HepG2 (cell line): ENCODE results near the gene ATP6V0E1. TPM values are rescaled to one million over a fixed set of nuclear protein-coding genes. Genes with fewer than 3 reads are reported as not detected.
A peak's percentile ranks its signal among the peaks of the same experiment; 100 is the strongest.

Experiments used
- CBX5 ChIP-seq: sonication (generic); formaldehyde crosslinking; IDR thresholded peaks from 2 replicates; pipeline ENCODE4 v1.4.0; 2020; ENCODE audit warnings: missing genetic modification reagents, borderline replicate concordance
- CC2D1A ChIP-seq: sonication (generic); formaldehyde crosslinking; IDR thresholded peaks from 2 replicates; pipeline ENCODE4 v1.8.1; 2023; ENCODE audit warnings: mild to moderate bottlenecking, missing genetic modification reagents
- CSRNP2 ChIP-seq: sonication (generic); formaldehyde crosslinking; conservative IDR thresholded peaks from 2 replicates; pipeline ENCODE4 v1.8.0; 2022; ENCODE audit warnings: low read depth, missing genetic modification reagents
- HMG20B ChIP-seq: conservative IDR thresholded peaks from 2 replicates; pipeline ENCODE4 v1.6.1; 2016; ENCODE audit warnings: missing genetic modification reagents, missing compliant biosample characterization
- HNF4A ChIP-seq: sonication (generic); formaldehyde crosslinking; IDR thresholded peaks from 2 replicates; pipeline ENCODE4 v1.4.0; 2020; ENCODE audit warnings: missing genetic modification reagents
- HNRNPLL ChIP-seq: fragments of 200-400 bp; formaldehyde crosslinking; IDR thresholded peaks from 2 replicates; pipeline ENCODE4 v1.6.1; 2017; ENCODE audit warnings: mild to moderate bottlenecking, low read depth, low read length; ENCODE audit not compliant: poor library complexity, severe bottlenecking
- KDM1A ChIP-seq: IDR thresholded peaks from 2 replicates; pipeline ENCODE4 v1.6.1; 2016; ENCODE audit warnings: missing compliant biosample characterization
- MED1 ChIP-seq: sonication (generic); formaldehyde crosslinking; IDR thresholded peaks from 2 replicates; pipeline ENCODE4 v1.4.0; 2020; ENCODE audit warnings: missing genetic modification reagents
- MEF2D ChIP-seq: sonication (generic); formaldehyde crosslinking; IDR thresholded peaks from 2 replicates; pipeline ENCODE4 v1.5.1; 2020; ENCODE audit warnings: mild to moderate bottlenecking, missing genetic modification reagents
- MIER3 ChIP-seq: IDR thresholded peaks from 2 replicates; pipeline ENCODE4 v1.6.1; 2016; ENCODE audit warnings: missing compliant biosample characterization, borderline replicate concordance
- MTERF4 ChIP-seq: sonication (generic); formaldehyde crosslinking; IDR thresholded peaks from 2 replicates; pipeline ENCODE4 v1.8.0; 2023; ENCODE audit warnings: mild to moderate bottlenecking, missing genetic modification reagents
- MTF2 ChIP-seq: sonication (generic); formaldehyde crosslinking; IDR thresholded peaks from 2 replicates; pipeline ENCODE4 v1.5.0; 2020; ENCODE audit warnings: missing genetic modification reagents, borderline replicate concordance
- NCOA5 ChIP-seq: sonication (generic); formaldehyde crosslinking; IDR thresholded peaks from 2 replicates; pipeline ENCODE4 v1.4.0; 2020; ENCODE audit warnings: missing genetic modification reagents
- NR2F6 ChIP-seq, 2 experiments: IDR thresholded peaks; 2 replicates each; pipeline ENCODE4 v1.6.1; 2016; ENCODE audit warnings: antibody characterized with exemption in 1 of 2, mild to moderate bottlenecking in 1 of 2
- SP5 ChIP-seq: IDR thresholded peaks from 2 replicates; pipeline ENCODE4 v1.6.1; 2016; ENCODE audit warnings: low read depth, borderline replicate concordance
- TFAP4 ChIP-seq: sonication (generic); IDR thresholded peaks from 2 replicates; pipeline ENCODE4 v1.6.1; 2016; ENCODE audit warnings: low read depth, borderline replicate concordance
- ZBTB46 ChIP-seq: sonication (generic); formaldehyde crosslinking; IDR thresholded peaks from 2 replicates; pipeline ENCODE4 v1.4.0; 2020; ENCODE audit warnings: mild to moderate bottlenecking, missing genetic modification reagents, borderline replicate concordance
- ZBTB7B ChIP-seq: sonication (generic); formaldehyde crosslinking; IDR thresholded peaks from 2 replicates; pipeline ENCODE4 v1.4.0; 2020; ENCODE audit warnings: missing genetic modification reagents
- ZFP36L2 ChIP-seq: sonication (generic); formaldehyde crosslinking; IDR thresholded peaks from 2 replicates; pipeline ENCODE4 v1.4.0; 2020; ENCODE audit warnings: missing genetic modification reagents
- ZNF143 ChIP-seq: sonication (generic); formaldehyde crosslinking; IDR thresholded peaks from 2 replicates; pipeline ENCODE4 v1.4.0; 2020; ENCODE audit warnings: missing genetic modification reagents
- ZNF230 ChIP-seq: sonication (generic); formaldehyde crosslinking; IDR thresholded peaks from 2 replicates; pipeline ENCODE4 v1.4.0; 2020; ENCODE audit warnings: mild to moderate bottlenecking, missing genetic modification reagents
- ZNF235 ChIP-seq: sonication (generic); formaldehyde crosslinking; IDR thresholded peaks from 2 replicates; pipeline ENCODE4 v1.8.1; 2023; ENCODE audit warnings: mild to moderate bottlenecking, missing genetic modification reagents, borderline replicate concordance
- ZNF253 ChIP-seq: sonication (generic); formaldehyde crosslinking; IDR thresholded peaks from 2 replicates; pipeline ENCODE4 v1.8.0; 2022; ENCODE audit warnings: mild to moderate bottlenecking, missing genetic modification reagents, borderline replicate concordance
- ZNF576 ChIP-seq: sonication (generic); formaldehyde crosslinking; IDR thresholded peaks from 2 replicates; pipeline ENCODE4 v1.4.0; 2020; ENCODE audit warnings: mild to moderate bottlenecking, missing genetic modification reagents
- ZNF850 ChIP-seq: sonication (generic); formaldehyde crosslinking; conservative IDR thresholded peaks from 2 replicates; pipeline ENCODE4 v1.9.0; 2021; ENCODE audit warnings: mild to moderate bottlenecking, missing genetic modification reagents
- ZSCAN25 ChIP-seq: sonication (generic); formaldehyde crosslinking; IDR thresholded peaks from 2 replicates; pipeline ENCODE4 v1.8.0; 2022; ENCODE audit warnings: mild to moderate bottlenecking, missing genetic modification reagents
- polyA plus RNA-seq, 8 experiments: library from polyadenylated mRNA; depleted of rRNA in 3 of 8; stranded (reverse) in 7 of 8; unstranded in 1 of 8; fragments of >200 nt; fragmentation: Illumina TruSeq in 4 of 8; extraction: Trizol in 4 of 8; gene quantifications; 2 replicates each; pipeline versions ENCODE4 v1.2.1 to v1.2.3, GENCODE V29; 2011 to 2016; ENCODE audit warnings: low read depth in 4 of 8, missing spikeins in 1 of 8, mixed read lengths in 1 of 8; ENCODE audit not compliant: insufficient read depth in 1 of 8
- total RNA-seq, 5 experiments: library from RNA; depleted of rRNA; stranded (reverse); fragments of >200 nt; fragmentation: Illumina TruSeq; extraction: Trizol; gene quantifications; 2 replicates each; pipeline ENCODE4 v1.2.3, GENCODE V29; 2016; ENCODE audit warnings: low read depth in 1 of 5

The ATP6V0E1 gene
- total and polyA plus RNA-seq, 2 of the 13 experiments (the other 11 are each of a cell fraction or from before 2014, with no cell fraction given): 143 to 215 TPM

GRCh38 chr5:173055983-173056782, 72.6 kb downstream of the ATP6V0E1 start, which contains the start of gene CREBRF (continued):
- peak; percentile 49 for TF ChIP-seq HNRNPLL
- TF ChIP-seq ZFP36L2 (CRISPR knock-in tag): no peak
- peak; percentile 53; the same call in 1 of the 2 replicates for TF ChIP-seq MED1 (CRISPR knock-in tag)
- TF ChIP-seq ZSCAN25 (CRISPR knock-in tag): no peak; the same call in 1 of the 2 replicates
- no peak for TF ChIP-seq ZNF235 (CRISPR knock-in tag)
- TF ChIP-seq MEF2D (CRISPR knock-in tag): 0 out of 2 replicates have a peak, but pooled peaks have one; percentile 48
- no peak for TF ChIP-seq HMG20B
- TF ChIP-seq NCOA5 (CRISPR knock-in tag): no peak
- TF ChIP-seq CC2D1A (CRISPR knock-in tag): no peak
- TF ChIP-seq NR2F6 (IDR thresholded peaks at IDR 0.05): no peak
- TF ChIP-seq NR2F6 (CRISPR knock-in tag; IDR thresholded peaks at IDR 0.05): no peak
- peak; percentile 74 for TF ChIP-seq SP5 (CRISPR knock-in tag)
- no peak for TF ChIP-seq CSRNP2
- TF ChIP-seq MTERF4: peak; percentile 41; the same call in 1 of the 2 replicates
- no peak for TF ChIP-seq ZNF143 (CRISPR knock-in tag)
- TF ChIP-seq TFAP4: peak; percentile 26; the same call in 1 of the 2 replicates
- TF ChIP-seq KDM1A (CRISPR knock-in tag): no peak
- TF ChIP-seq ZBTB7B: no peak
- TF ChIP-seq MTF2: no peak
- no peak for TF ChIP-seq MIER3
- TF ChIP-seq ZNF576: no peak
- no peak for TF ChIP-seq ZNF230 (CRISPR knock-in tag)
- peak; percentile 7; the same call in 1 of the 2 replicates for TF ChIP-seq HNF4A
- TF ChIP-seq ZBTB46: no peak
- TF ChIP-seq ZNF850: no peak
- TF ChIP-seq ZNF253 (CRISPR knock-in tag): no peak
- no peak for TF ChIP-seq CBX5
